ENCODE data around the gene FAM156B. TPM values are rescaled to one million over a fixed set of nuclear protein-coding genes. Genes with fewer than 3 reads are reported as not detected.

Gene FAM156B, protein sequence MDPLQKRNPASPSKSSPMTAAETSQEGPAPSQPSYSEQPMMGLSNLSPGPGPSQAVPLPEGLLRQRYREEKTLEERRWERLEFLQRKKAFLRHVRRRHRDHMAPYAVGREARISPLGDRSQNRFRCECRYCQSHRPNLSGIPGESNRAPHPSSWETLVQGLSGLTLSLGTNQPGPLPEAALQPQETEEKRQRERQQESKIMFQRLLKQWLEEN
- 30.7 TPM for total RNA-seq

GRCh38 chrX:52896855-52897709 lies at the start of gene FAM156B:
Gene FAM156B (plus strand): TSS chrX:52897330. CDS start chrX:52907226, 9,896 bp downstream.

DNA sequence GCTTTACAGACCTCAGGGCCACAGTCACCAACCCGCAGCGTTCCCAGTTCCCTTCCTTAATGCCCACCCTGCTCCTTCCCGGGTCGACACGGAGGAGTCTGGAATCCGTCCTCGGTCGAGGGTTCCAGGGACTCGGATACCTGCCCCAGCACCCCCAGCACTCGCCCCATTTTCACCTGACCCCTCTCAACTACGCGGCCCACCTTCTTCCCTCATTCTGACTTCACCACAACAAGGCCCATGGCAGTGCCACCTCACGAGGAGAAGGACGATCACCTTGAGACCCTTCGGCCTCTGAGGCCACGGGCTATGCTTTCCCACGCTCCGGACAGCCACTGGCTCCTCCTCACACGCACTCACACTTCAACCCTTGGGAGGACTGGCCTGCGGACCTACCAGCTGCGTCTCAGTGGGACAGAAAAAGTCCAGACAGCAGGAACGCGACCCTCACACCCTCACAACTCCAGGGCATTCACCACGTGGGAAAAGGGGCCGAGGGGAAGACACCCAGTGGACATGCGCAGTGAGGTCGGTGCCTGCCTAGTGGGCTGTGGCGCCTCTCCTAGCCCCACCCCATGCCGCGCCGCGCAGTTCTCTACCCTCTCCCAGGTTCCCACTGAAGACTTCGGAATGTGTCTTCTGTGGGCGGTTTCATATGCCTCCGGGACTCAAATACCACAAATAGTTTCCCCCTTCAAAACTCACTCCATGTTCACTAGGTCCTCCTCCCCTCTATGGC lies 29.4 kb upstream of the FAM156B start, which contains the start of gene XAGE3:
TSS of gene XAGE3 (minus strand) at position 474 of the 739 bp plus-strand sequence. CDS start 950 bp downstream, outside the sequence.

Other genes starting within 250 kb of the FAM156B start
- gene SSX7, start 242.4 kb upstream of the FAM156B start, total RNA-seq = not detected
- gene SSX2, start 190.2 kb upstream of the FAM156B start, total RNA-seq = not detected
- gene SSX2B, start 146.1 kb upstream of the FAM156B start, total RNA-seq = not detected
- not detected for gene SPANXN5, start 99.9 kb upstream of the FAM156B start, total RNA-seq
- gene XAGE5, start 86.0 kb upstream of the FAM156B start, total RNA-seq = not detected
- not detected for gene XAGE3, start 29.2 kb upstream of the FAM156B start, total RNA-seq
- 27.5 TPM for gene FAM156A, start 61.2 kb downstream of the FAM156B start, total RNA-seq
- 36.0 TPM for gene GPR173, start 151.5 kb downstream of the FAM156B start, total RNA-seq
- 12.5 TPM for gene TSPYL2, start 185.0 kb downstream of the FAM156B start, total RNA-seq
- gene KANTR, start 196.8 kb downstream of the FAM156B start, total RNA-seq = 91.4 TPM